NCI-H187 (cell line): Measurements from ENCODE around the gene SLX9.
"Not testable (repeated sequence)": the region's sequence is repeated elsewhere in the genome, so short reads cannot be mapped to it uniquely, and the experiment has no call there.

Source experiments
- DNase-seq, 2 experiments: peaks; one replicate each; lab custom pipeline; 2025; lab: John Stamatoyannopoulos, UW

Gene SLX9

GRCh38 chr21:44916965-44917364, 22.9 kb upstream of the SLX9 start:
- DNase-seq: no peak

- no peak for DNase-seq
These were observed 22.3 kb upstream of the SLX9 start for GRCh38 chr21:44917446-44918106.

- no peak for DNase-seq
These were observed 21.7 kb upstream of the SLX9 start for GRCh38 chr21:44918107-44918470.

- no peak for DNase-seq
These were observed 21.2 kb upstream of the SLX9 start for GRCh38 chr21:44918581-44919033.

GRCh38 chr21:44919111-44919912, 20.5 kb upstream of the SLX9 start:
- no peak for DNase-seq

- no peak for DNase-seq
These were observed 19.7 kb upstream of the SLX9 start for GRCh38 chr21:44919913-44920693.

- no peak for DNase-seq
These were observed 18.9 kb upstream of the SLX9 start, which contains the start of gene ITGB2 for GRCh38 chr21:44920694-44921604. Gene ITGB2, minus strand, starts transcription at chr21:44920899. Its CDS starts 10,117 bp downstream, at chr21:44910782.

GRCh38 chr21:44921928-44922327, 17.9 kb upstream of the SLX9 start:
- no peak for DNase-seq

GRCh38 chr21:44923480-44924084, 16.2 kb upstream of the SLX9 start:
- DNase-seq: no peak

GRCh38 chr21:44924606-44925377, 15.0 kb upstream of the SLX9 start:
- no peak for DNase-seq

- no peak for DNase-seq
These were observed 14.5 kb upstream of the SLX9 start for GRCh38 chr21:44925378-44925755.

- DNase-seq: no peak
These were observed 13.3 kb upstream of the SLX9 start for GRCh38 chr21:44926331-44927101.

- DNase-seq: no peak
These were observed 12.6 kb upstream of the SLX9 start for GRCh38 chr21:44927259-44927586.

- DNase-seq: no peak
These were observed 12.0 kb upstream of the SLX9 start for GRCh38 chr21:44927587-44928461.

GRCh38 chr21:44928500-44929241, 11.2 kb upstream of the SLX9 start:
- not testable (repeated sequence) for DNase-seq

- no peak for DNase-seq
These were observed 10.5 kb upstream of the SLX9 start for GRCh38 chr21:44929242-44929798.

- DNase-seq: no peak
These were observed 9.9 kb upstream of the SLX9 start for GRCh38 chr21:44929799-44930542.
